ENCODE results near the gene GTF2H4.

GTF2H4 gene

DNA sequence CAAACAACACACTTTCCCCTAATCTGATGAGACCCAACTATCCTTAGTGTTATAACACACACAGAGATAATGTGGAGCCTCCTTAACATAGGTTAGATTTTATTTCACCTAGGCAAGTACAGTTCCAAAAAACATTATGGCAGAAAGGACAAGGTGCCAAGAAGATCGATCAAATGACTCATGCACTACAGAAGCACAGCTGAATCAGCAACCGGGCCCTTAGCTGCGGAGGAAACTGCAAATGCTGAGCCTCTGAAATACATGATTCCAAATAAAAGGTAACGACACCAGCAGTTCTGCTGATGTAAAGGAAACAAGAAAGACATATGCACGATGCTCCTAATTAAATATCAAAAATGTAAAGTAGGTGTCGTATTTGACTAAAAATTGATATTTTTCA lies 55.6 kb downstream of the GTF2H4 start:
- H3K4me3 ChIP-seq (ENCODE audit: low read depth, low read length): no peak overlapping the region
- CTCF ChIA-PET: interaction anchor here (1.1 kb wide), 1 partner anchor 18 kb away, joined by 4 read pairs; no protein-coding TSS in a partner anchor
- POLR2A ChIA-PET: no interaction called here
- TF ChIP-seq, protein P1, sequence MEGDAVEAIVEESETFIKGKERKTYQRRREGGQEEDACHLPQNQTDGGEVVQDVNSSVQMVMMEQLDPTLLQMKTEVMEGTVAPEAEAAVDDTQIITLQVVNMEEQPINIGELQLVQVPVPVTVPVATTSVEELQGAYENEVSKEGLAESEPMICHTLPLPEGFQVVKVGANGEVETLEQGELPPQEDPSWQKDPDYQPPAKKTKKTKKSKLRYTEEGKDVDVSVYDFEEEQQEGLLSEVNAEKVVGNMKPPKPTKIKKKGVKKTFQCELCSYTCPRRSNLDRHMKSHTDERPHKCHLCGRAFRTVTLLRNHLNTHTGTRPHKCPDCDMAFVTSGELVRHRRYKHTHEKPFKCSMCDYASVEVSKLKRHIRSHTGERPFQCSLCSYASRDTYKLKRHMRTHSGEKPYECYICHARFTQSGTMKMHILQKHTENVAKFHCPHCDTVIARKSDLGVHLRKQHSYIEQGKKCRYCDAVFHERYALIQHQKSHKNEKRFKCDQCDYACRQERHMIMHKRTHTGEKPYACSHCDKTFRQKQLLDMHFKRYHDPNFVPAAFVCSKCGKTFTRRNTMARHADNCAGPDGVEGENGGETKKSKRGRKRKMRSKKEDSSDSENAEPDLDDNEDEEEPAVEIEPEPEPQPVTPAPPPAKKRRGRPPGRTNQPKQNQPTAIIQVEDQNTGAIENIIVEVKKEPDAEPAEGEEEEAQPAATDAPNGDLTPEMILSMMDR (IDR thresholded peaks at IDR 0.05; ENCODE audit: insufficient read depth, low read length, missing control alignments): no peak
- no peak for DNase-seq (ENCODE audit: low read depth, low spot score)
